Spleen (tissue), 11 donors: ENCODE data around the gene H6PD. TPM values are rescaled to one million over a fixed set of nuclear protein-coding genes. Genes with fewer than 3 reads are reported as not detected.

Experiments
- DNase-seq: peaks from one replicate; pipeline ENCODE4 v3.0.0-alpha.2; 2020
- H3K27ac ChIP-seq, 8 donors: fragments of 200-600 bp; sonication (generic) in 7 of 8; 1 replicate in 4 of 8; 2 replicates in 4 of 8; pipeline versions ENCODE4 v1.5.0 to v1.8.0; 2016 to 2021; ENCODE audit warnings: inconsistent platforms in 4 of 8, mild to moderate bottlenecking in 4 of 8, moderate library complexity in 1 of 8
- H3K27me3 ChIP-seq, 7 donors: fragments of 200-600 bp; sonication (generic) in 6 of 7; replicated peaks in 1 of 7; 1 replicate in 4 of 7; 2 replicates in 3 of 7; pipeline versions ENCODE4 v1.5.0 to v1.8.0; 2016 to 2021; ENCODE audit warnings: inconsistent platforms in 3 of 7, mild to moderate bottlenecking in 1 of 7
- H3K36me3 ChIP-seq, 6 donors: fragments of 200-600 bp; sonication (generic) in 5 of 6; 1 replicate in 4 of 6; 2 replicates in 2 of 6; pipeline versions ENCODE4 v1.5.0 to v1.8.0; 2016 to 2021; ENCODE audit warnings: inconsistent platforms in 2 of 6
- H3K4me1 ChIP-seq, 6 donors: fragments of 200-600 bp; sonication (generic) in 5 of 6; 1 replicate in 3 of 6; 2 replicates in 3 of 6; pipeline versions ENCODE4 v1.5.0 to v1.8.0; 2016 to 2021; ENCODE audit warnings: inconsistent platforms in 3 of 6
- H3K4me3 ChIP-seq, 8 donors: fragments of 200-600 bp; sonication (generic) in 7 of 8; 1 replicate in 4 of 8; 2 replicates in 4 of 8; pipeline versions ENCODE4 v1.5.0 to v1.8.0; 2016 to 2021; ENCODE audit warnings: inconsistent platforms in 4 of 8, mild to moderate bottlenecking in 4 of 8, moderate library complexity in 2 of 8
- H3K9me3 ChIP-seq, 8 donors: fragments of 200-600 bp; sonication (generic) in 7 of 8; 1 replicate in 4 of 8; 2 replicates in 4 of 8; pipeline versions ENCODE4 v1.5.0 to v1.8.0; 2016 to 2021; ENCODE audit warnings: inconsistent platforms in 4 of 8
- POLR2A ChIP-seq, 3 donors: fragments of 450-650 bp; IDR thresholded peaks; one replicate each; pipeline ENCODE4 v1.5.1; 2017; ENCODE audit warnings: antibody characterized with exemption in 3 of 3, mild to moderate bottlenecking in 1 of 3
- POLR2AphosphoS5 ChIP-seq, 3 donors: sonication (generic); formaldehyde crosslinking; IDR thresholded peaks; one replicate each; pipeline ENCODE4 v1.5.1; 2017; ENCODE audit warnings: antibody characterized with exemption in 3 of 3
- WGBS, 5 donors: extraction: QIAGEN DNeasy Blood & Tissue Kit in 3 of 5; methylation state at CpG; one replicate each; pipeline versions ENCODE4 v1.1.5 to v1.1.7; 2013 to 2018; 5-methylcytosine and 5-hydroxymethylcytosine counted together
- intact Hi-C: fragments of 100-400 bp; cut with DNase I; formaldehyde crosslinking; loops from one replicate; pipeline ENCODE4 v1.15.0; 2023; ENCODE audit warnings: low total_unique reads
- polyA plus RNA-seq, 3 donors: library from polyadenylated mRNA; stranded (reverse); fragments of 200-250 nt; gene quantifications; one replicate each; pipeline ENCODE4 v1.2.1, GENCODE V29; 2013
- total RNA-seq, 7 donors: library from RNA; depleted of rRNA in 3 of 7; stranded (reverse); fragments of >200 nt in 3 of 7; fragmentation: NEBNext Ultra II Directional in 4 of 7; extraction: Animal tissue kit (Norgen Biotek cat#: 25700) in 4 of 7; gene quantifications; one replicate each; pipeline versions ENCODE4 v1.1.0 to v1.2.1, GENCODE V29; 2016 to 2021
- TF ChIP-seq, protein P1 (sequence below), 11 experiments: fragments of 200-600 bp in 7 of 11; fragments of 450-650 bp in 4 of 11; sonication (generic) in 4 of 11; IDR thresholded peaks in 8 of 11; conservative IDR thresholded peaks in 3 of 11; 1 replicate in 7 of 11; 2 replicates in 4 of 11; pipeline versions ENCODE4 v1.4.0 to v1.8.0; 2016 to 2021; ENCODE audit warnings: antibody characterized with exemption in 11 of 11, inconsistent platforms in 4 of 11, mild to moderate bottlenecking in 1 of 11
- donor health status: healthy with polysubstance abuse.
- donor health status: DM: no; HTN: no; CAD: no; lungs with moderate emphysema.
- donor health status: DM: no; HTN: no; CAD: no.
- donor health status: Bipolar disorder and iron deficiency.
- donor health status: healthy.
- donor health status: DM: no; HTN: no; CAD: no.
- donor health status: DM: yes; HTN: yes; CAD: no.

H6PD gene
- total and polyA plus RNA-seq, 10 donors, result 4.5 to 55.3 (median 35.5) TPM

DNA sequence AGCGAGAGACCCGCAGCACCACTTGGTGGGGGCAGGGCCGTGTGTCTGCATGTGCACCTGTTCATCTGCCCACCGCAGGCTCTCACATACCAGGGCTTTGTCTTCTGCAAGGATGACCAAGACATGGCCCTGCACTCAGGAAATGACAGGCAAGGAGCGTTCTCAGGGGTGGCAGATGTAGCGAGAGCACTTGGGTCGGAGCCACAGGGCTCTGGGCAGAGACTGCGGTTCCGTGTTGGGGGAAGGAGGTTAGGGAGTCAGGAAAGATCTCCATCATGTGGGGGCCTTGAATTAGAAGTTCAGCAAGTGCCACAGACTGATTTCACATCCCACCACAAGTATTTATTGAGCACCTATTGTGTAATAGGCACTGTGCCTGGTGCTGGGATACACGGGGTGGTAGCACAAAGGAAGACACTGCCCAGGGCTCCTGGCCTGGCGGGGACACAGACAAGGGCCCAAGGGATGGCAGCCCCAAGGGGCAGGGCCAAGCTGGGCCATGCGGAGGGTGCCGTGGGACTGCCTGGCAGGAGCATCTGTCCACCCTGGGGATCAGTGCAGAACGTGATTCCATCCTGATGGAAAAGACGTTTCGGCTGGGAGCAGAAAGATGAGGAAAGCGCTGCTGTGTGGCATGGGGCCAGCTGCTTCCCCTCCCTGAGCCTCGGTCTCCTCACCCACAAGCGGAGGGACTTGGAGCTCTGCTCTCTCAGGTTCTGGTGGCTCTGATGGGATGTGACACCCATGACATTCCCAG lies 46.7 kb downstream of the H6PD start:
- WGBS, 5 donors, result 68 to 80% (median 73%) methylated on average over 16 to 19 of the region's 19 CpGs
- peaks cover 0 to 29% (median 11%) of the 10 kb centered on the region in 6 donors for H3K4me1 ChIP-seq
- DNase-seq, result no peak

GRCh38 chr1:9281908-9282695 lies 47.5 kb downstream of the H6PD start:
- Histone ChIP-seq H3K9me3 (peaks cover 0 to 19% (median 9%) of the 10 kb centered on the region in 8 donors), H3K4me1 (peaks cover 0 to 29% (median 11%) of the 10 kb centered on the region in 6 donors), H3K4me3 (no peak overlapping the region), H3K36me3 (no peaks in the 10 kb centered on the region), H3K27me3 (peaks cover 0 to 23% (median 0%) of the 10 kb centered on the region in 7 donors), H3K27ac (no peak overlapping the region)
- DNase-seq, result peak; percentile 51
- intact Hi-C loops, result no loop called here
- TF ChIP-seq, protein P1, sequence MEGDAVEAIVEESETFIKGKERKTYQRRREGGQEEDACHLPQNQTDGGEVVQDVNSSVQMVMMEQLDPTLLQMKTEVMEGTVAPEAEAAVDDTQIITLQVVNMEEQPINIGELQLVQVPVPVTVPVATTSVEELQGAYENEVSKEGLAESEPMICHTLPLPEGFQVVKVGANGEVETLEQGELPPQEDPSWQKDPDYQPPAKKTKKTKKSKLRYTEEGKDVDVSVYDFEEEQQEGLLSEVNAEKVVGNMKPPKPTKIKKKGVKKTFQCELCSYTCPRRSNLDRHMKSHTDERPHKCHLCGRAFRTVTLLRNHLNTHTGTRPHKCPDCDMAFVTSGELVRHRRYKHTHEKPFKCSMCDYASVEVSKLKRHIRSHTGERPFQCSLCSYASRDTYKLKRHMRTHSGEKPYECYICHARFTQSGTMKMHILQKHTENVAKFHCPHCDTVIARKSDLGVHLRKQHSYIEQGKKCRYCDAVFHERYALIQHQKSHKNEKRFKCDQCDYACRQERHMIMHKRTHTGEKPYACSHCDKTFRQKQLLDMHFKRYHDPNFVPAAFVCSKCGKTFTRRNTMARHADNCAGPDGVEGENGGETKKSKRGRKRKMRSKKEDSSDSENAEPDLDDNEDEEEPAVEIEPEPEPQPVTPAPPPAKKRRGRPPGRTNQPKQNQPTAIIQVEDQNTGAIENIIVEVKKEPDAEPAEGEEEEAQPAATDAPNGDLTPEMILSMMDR (IDR thresholded peaks at IDR 0.05 in 8 of 11, conservative IDR thresholded peaks at IDR 0.05 in 3 of 11), result no peak
- no peak for TF ChIP-seq POLR2AphosphoS5 (IDR thresholded peaks at IDR 0.05)
- TF ChIP-seq POLR2A (IDR thresholded peaks at IDR 0.05), result no peak
- 53 to 69% (median 64%) methylated on average over 8 to 12 of the region's 12 CpGs for WGBS, 5 donors

More for the DNA sequence above, 46.7 kb downstream of the H6PD start:
- TF ChIP-seq POLR2A (IDR thresholded peaks at IDR 0.05) (no peak), POLR2AphosphoS5 (IDR thresholded peaks at IDR 0.05) (no peak)
- TF ChIP-seq, protein P1 (IDR thresholded peaks at IDR 0.05 in 8 of 11, conservative IDR thresholded peaks at IDR 0.05 in 3 of 11), result no peak
- H3K9me3 ChIP-seq, result peaks cover 0 to 14% (median 7%) of the 10 kb centered on the region in 8 donors
- H3K27ac ChIP-seq, result no peak overlapping the region
- H3K36me3 ChIP-seq, result no peaks in the 10 kb centered on the region
- H3K27me3 ChIP-seq, result peaks cover 0 to 23% (median 0%) of the 10 kb centered on the region in 7 donors
- intact Hi-C loops, result no loop called here
- no peak overlapping the region for H3K4me3 ChIP-seq

DNA sequence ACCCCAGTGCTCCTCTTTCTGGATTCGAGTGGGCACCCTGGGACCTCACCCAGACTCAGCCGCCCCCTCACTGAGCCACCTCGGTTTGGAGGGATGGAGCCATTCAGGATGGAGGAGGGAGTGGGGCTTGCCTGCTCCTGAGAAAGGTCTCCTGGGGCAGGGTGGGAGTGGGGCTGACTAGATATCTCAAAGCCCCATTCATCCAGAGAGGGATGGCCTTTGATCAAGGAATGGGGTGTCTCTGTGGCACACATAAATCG lies 48.1 kb downstream of the H6PD start:
- WGBS, 5 donors, result 41 to 50% (median 48%) methylated on average over 4 of the region's 4 CpGs

More for the DNA sequence above, 48.1 kb downstream of the H6PD start:
- DNase-seq, result peak; percentile 47
- intact Hi-C loops, result no loop called here
- Histone ChIP-seq H3K27ac (no peak overlapping the region), H3K9me3 (peaks cover 0 to 22% (median 13%) of the 10 kb centered on the region in 8 donors), H3K4me3 (no peak overlapping the region), H3K4me1 (peaks cover 0 to 29% (median 11%) of the 10 kb centered on the region in 6 donors), H3K36me3 (no peaks in the 10 kb centered on the region), H3K27me3 (peaks cover 0 to 23% (median 0%) of the 10 kb centered on the region in 7 donors)
- TF ChIP-seq POLR2A (IDR thresholded peaks at IDR 0.05), result no peak
- TF ChIP-seq, protein P1 (IDR thresholded peaks at IDR 0.05 in 8 of 11, conservative IDR thresholded peaks at IDR 0.05 in 3 of 11), result no peak
- no peak for TF ChIP-seq POLR2AphosphoS5 (IDR thresholded peaks at IDR 0.05)
